PFSK-1 (cell line): Measurements from ENCODE around the gene KIF26A.

ENCODE experiments used
- SIN3A ChIP-seq: IDR thresholded peaks from 2 replicates; pipeline ENCODE4 v1.6.1; 2012; ENCODE audit warnings: mild to moderate bottlenecking, low read length, moderate library complexity, borderline replicate concordance; ENCODE audit not compliant: insufficient read depth
- TF ChIP-seq, protein P1 (sequence below), 2 experiments: IDR thresholded peaks; 2 replicates each; pipeline versions ENCODE4 v1.6.1 to v1.8.0; 2011 to 2012; ENCODE audit warnings: low read depth in 2 of 2, low read length in 2 of 2, control low read depth in 1 of 2, inconsistent platforms in 1 of 2, mild to moderate bottlenecking in 1 of 2, moderate library complexity in 1 of 2; ENCODE audit not compliant: insufficient read depth in 1 of 2

DNA sequence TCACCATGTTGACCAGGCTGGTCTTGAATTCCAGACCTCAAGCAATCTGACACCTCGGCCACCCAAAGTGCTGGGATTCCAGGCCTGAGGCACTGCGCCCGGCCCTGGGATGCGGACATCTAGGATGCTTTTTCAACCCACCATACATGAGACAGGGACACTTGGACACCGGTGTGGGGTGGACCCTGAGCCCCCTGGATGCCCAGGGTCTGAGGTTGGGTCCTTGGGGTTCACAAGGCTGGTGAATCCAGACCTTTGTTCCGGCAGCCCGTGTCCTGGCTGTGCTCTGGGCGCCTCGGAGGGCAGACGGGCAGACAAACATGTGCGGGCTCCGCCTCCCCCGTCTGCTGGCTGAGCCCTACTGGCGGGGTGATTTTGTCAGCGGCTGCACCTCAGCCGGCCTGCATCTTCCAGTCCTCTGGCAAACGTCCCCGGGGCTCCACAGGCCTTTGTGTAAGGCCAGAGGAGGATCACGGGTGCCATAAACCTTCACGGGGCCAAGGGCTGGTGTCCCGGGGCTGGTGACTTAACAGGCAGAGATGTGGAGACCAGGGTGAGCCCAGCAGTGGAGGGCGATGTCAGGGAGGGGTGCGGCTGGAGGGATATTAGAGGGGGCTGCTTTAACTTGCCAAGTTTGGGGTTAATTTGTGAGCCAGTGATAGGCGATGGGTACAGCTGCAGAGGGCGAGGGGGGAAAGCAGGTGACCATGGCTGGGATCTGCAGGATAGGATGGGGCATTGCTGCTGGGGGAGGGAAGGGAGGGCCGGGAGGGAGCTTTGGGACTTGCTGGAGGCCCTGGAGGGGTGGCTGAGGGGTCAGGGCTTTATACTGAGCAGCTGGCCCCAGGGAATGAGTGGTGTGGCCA, 47.1 kb upstream of the KIF26A start:
- no peak for TF ChIP-seq SIN3A
- TF ChIP-seq, protein P1, sequence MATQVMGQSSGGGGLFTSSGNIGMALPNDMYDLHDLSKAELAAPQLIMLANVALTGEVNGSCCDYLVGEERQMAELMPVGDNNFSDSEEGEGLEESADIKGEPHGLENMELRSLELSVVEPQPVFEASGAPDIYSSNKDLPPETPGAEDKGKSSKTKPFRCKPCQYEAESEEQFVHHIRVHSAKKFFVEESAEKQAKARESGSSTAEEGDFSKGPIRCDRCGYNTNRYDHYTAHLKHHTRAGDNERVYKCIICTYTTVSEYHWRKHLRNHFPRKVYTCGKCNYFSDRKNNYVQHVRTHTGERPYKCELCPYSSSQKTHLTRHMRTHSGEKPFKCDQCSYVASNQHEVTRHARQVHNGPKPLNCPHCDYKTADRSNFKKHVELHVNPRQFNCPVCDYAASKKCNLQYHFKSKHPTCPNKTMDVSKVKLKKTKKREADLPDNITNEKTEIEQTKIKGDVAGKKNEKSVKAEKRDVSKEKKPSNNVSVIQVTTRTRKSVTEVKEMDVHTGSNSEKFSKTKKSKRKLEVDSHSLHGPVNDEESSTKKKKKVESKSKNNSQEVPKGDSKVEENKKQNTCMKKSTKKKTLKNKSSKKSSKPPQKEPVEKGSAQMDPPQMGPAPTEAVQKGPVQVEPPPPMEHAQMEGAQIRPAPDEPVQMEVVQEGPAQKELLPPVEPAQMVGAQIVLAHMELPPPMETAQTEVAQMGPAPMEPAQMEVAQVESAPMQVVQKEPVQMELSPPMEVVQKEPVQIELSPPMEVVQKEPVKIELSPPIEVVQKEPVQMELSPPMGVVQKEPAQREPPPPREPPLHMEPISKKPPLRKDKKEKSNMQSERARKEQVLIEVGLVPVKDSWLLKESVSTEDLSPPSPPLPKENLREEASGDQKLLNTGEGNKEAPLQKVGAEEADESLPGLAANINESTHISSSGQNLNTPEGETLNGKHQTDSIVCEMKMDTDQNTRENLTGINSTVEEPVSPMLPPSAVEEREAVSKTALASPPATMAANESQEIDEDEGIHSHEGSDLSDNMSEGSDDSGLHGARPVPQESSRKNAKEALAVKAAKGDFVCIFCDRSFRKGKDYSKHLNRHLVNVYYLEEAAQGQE (IDR thresholded peaks at IDR 0.05; ENCODE audit: insufficient read depth in 1 of 2, low read depth in 2 of 2, low read length in 2 of 2): no peak
